Inflammatory macrophage treated with lipopolysaccharide for 1 hour (primary cell): ENCODE results near the gene PRKCA.

Experiments used
- DNase-seq, 2 donors: peaks; one replicate each; pipeline ENCODE4 v3.0.0-alpha.2; 2020 to 2022

Gene PRKCA

GRCh38 chr17:66859353-66859752 lies 556.9 kb downstream of the PRKCA start:
- no peak for DNase-seq

GRCh38 chr17:66860204-66860603 lies 557.8 kb downstream of the PRKCA start:
- DNase-seq, result no peak
